ENCODE data around the gene NEXMIF.
A peak's percentile ranks its signal among the peaks of the same experiment; 100 is the strongest.
"Not testable (repeated sequence)": the region's sequence is repeated elsewhere in the genome, so short reads cannot be mapped to it uniquely, and the experiment has no call there.

The NEXMIF gene

GRCh38 chrX:74865725-74866124 lies 59.5 kb downstream of the NEXMIF start:
- DNase-seq (no peak), ATAC-seq (replicated peaks) (no peak)
- Mint-ChIP-seq H3K4me3 (no peak overlapping the region), H3K9me3 (peaks cover 4 to 18% of the 10 kb centered on the region in 2 donors), H3K27ac (no peak overlapping the region), H3K36me3 (peaks cover 0 to 4% of the 10 kb centered on the region in 2 donors), H3K27me3 (no peaks in the 10 kb centered on the region), H3K4me1 (peaks cover 0 to 2% of the 10 kb centered on the region in 2 donors)

- Mint-ChIP-seq H3K27ac (no peak overlapping the region), H3K9me3 (peaks cover 21 to 43% of the 10 kb centered on the region in 2 donors), H3K4me1 (no peaks in the 10 kb centered on the region), H3K36me3 (peaks cover 3 to 4% of the 10 kb centered on the region in 2 donors), H3K27me3 (no peaks in the 10 kb centered on the region), H3K4me3 (no peak overlapping the region)
- DNase-seq: no peak
- ATAC-seq (replicated peaks): no peak
These were observed 72.0 kb downstream of the NEXMIF start for GRCh38 chrX:74853255-74853654.

GRCh38 chrX:74835566-74835965 lies 89.7 kb downstream of the NEXMIF start:
- H3K27ac Mint-ChIP-seq: no peak overlapping the region
- no peaks in the 10 kb centered on the region for H3K36me3 Mint-ChIP-seq
- H3K27me3 Mint-ChIP-seq: no peaks in the 10 kb centered on the region
- H3K4me3 Mint-ChIP-seq: no peak overlapping the region
- no peaks in the 10 kb centered on the region for H3K4me1 Mint-ChIP-seq
- ATAC-seq (replicated peaks): no peak
- DNase-seq: no peak
- peaks cover 2 to 3% of the 10 kb centered on the region in 2 donors for H3K9me3 Mint-ChIP-seq

GRCh38 chrX:74819797-74820196 lies 105.5 kb downstream of the NEXMIF start:
- H3K4me3 Mint-ChIP-seq; H3K4me1 Mint-ChIP-seq; DNase-seq; ATAC-seq (replicated peaks); H3K27me3 Mint-ChIP-seq; H3K36me3 Mint-ChIP-seq; H3K27ac Mint-ChIP-seq; H3K9me3 Mint-ChIP-seq: not testable (repeated sequence)

GRCh38 chrX:74814681-74815080 lies 110.6 kb downstream of the NEXMIF start:
- Mint-ChIP-seq H3K4me1 (no peaks in the 10 kb centered on the region), H3K36me3 (no peaks in the 10 kb centered on the region), H3K27ac (no peak overlapping the region), H3K4me3 (no peak overlapping the region), H3K9me3 (no peaks in the 10 kb centered on the region), H3K27me3 (no peaks in the 10 kb centered on the region)
- no peak for ATAC-seq (replicated peaks)
- DNase-seq: no peak

GRCh38 chrX:74804574-74804973 lies 120.7 kb downstream of the NEXMIF start:
- H3K27ac Mint-ChIP-seq: no peak overlapping the region
- peaks cover 0 to 4% of the 10 kb centered on the region in 2 donors for H3K27me3 Mint-ChIP-seq
- H3K4me1 Mint-ChIP-seq: peaks cover 2 to 5% of the 10 kb centered on the region in 2 donors
- DNase-seq (no peak), ATAC-seq (replicated peaks) (no peak)
- no peaks in the 10 kb centered on the region for H3K36me3 Mint-ChIP-seq
- H3K9me3 Mint-ChIP-seq: peaks cover 0 to 2% of the 10 kb centered on the region in 2 donors
- no peak overlapping the region for H3K4me3 Mint-ChIP-seq

- DNase-seq (no peak), ATAC-seq (replicated peaks) (no peak)
- Mint-ChIP-seq H3K36me3 (no peaks in the 10 kb centered on the region), H3K4me1 (peaks cover 2 to 6% of the 10 kb centered on the region in 2 donors), H3K27me3 (no peaks in the 10 kb centered on the region), H3K4me3 (no peak overlapping the region), H3K27ac (no peak overlapping the region), H3K9me3 (peaks cover 0 to 2% of the 10 kb centered on the region in 2 donors)
These were observed 125.2 kb downstream of the NEXMIF start for GRCh38 chrX:74800062-74800461.

GRCh38 chrX:74797338-74797887 lies 127.8 kb downstream of the NEXMIF start:
- Mint-ChIP-seq H3K27me3 (no peaks in the 10 kb centered on the region), H3K36me3 (no peaks in the 10 kb centered on the region), H3K4me3 (no peak overlapping the region), H3K27ac (no peak overlapping the region), H3K9me3 (peaks cover 0 to 2% of the 10 kb centered on the region in 2 donors), H3K4me1 (peaks cover 2 to 6% of the 10 kb centered on the region in 2 donors)
- DNase-seq: no peak
- ATAC-seq (replicated peaks): peak; percentile 51 to 52

- no peaks in the 10 kb centered on the region for H3K4me1 Mint-ChIP-seq
- ATAC-seq (replicated peaks) (no peak), DNase-seq (no peak)
- H3K9me3 Mint-ChIP-seq: no peaks in the 10 kb centered on the region
- no peaks in the 10 kb centered on the region for H3K27me3 Mint-ChIP-seq
- no peaks in the 10 kb centered on the region for H3K36me3 Mint-ChIP-seq
- H3K27ac Mint-ChIP-seq: no peak overlapping the region
- no peak overlapping the region for H3K4me3 Mint-ChIP-seq
These were observed 136.6 kb downstream of the NEXMIF start for GRCh38 chrX:74788545-74789086.

GRCh38 chrX:74784629-74785028 lies 140.6 kb downstream of the NEXMIF start:
- DNase-seq (no peak), ATAC-seq (replicated peaks) (no peak)
- Mint-ChIP-seq H3K27me3 (peaks cover 0 to 4% of the 10 kb centered on the region in 2 donors), H3K27ac (no peak overlapping the region), H3K9me3 (no peaks in the 10 kb centered on the region), H3K4me3 (no peak overlapping the region), H3K36me3 (no peaks in the 10 kb centered on the region), H3K4me1 (no peaks in the 10 kb centered on the region)

GRCh38 chrX:74781507-74782034 lies 143.7 kb downstream of the NEXMIF start:
- peaks cover 0 to 4% of the 10 kb centered on the region in 2 donors for H3K27me3 Mint-ChIP-seq
- no peaks in the 10 kb centered on the region for H3K9me3 Mint-ChIP-seq
- no peak overlapping the region for H3K27ac Mint-ChIP-seq
- no peak for ATAC-seq (replicated peaks)
- H3K4me3 Mint-ChIP-seq: no peak overlapping the region
- H3K36me3 Mint-ChIP-seq: no peaks in the 10 kb centered on the region
- no peaks in the 10 kb centered on the region for H3K4me1 Mint-ChIP-seq
- DNase-seq: no peak

- no peaks in the 10 kb centered on the region for H3K9me3 Mint-ChIP-seq
- no peak overlapping the region for H3K4me3 Mint-ChIP-seq
- DNase-seq: no peak
- H3K27ac Mint-ChIP-seq: no peak overlapping the region
- no peaks in the 10 kb centered on the region for H3K36me3 Mint-ChIP-seq
- no peak for ATAC-seq (replicated peaks)
- no peaks in the 10 kb centered on the region for H3K4me1 Mint-ChIP-seq
- H3K27me3 Mint-ChIP-seq: peaks cover 0 to 4% of the 10 kb centered on the region in 2 donors
These were observed 146.1 kb downstream of the NEXMIF start for GRCh38 chrX:74779175-74779574.

- H3K27me3 Mint-ChIP-seq: no peaks in the 10 kb centered on the region
These were observed 150.3 kb downstream of the NEXMIF start for GRCh38 chrX:74774988-74775387.

GRCh38 chrX:74736450-74736849 lies 188.8 kb downstream of the NEXMIF start:
- no peaks in the 10 kb centered on the region for H3K36me3 Mint-ChIP-seq
- ATAC-seq (replicated peaks) (no peak), DNase-seq (no peak)
- no peaks in the 10 kb centered on the region for H3K9me3 Mint-ChIP-seq
- H3K4me3 Mint-ChIP-seq: no peak overlapping the region
- H3K27me3 Mint-ChIP-seq: no peaks in the 10 kb centered on the region
- no peak overlapping the region for H3K27ac Mint-ChIP-seq
- H3K4me1 Mint-ChIP-seq: no peaks in the 10 kb centered on the region

More at GRCh38 chrX:74774988-74775387, 150.3 kb downstream of the NEXMIF start:
- H3K27ac Mint-ChIP-seq: no peak overlapping the region
- H3K36me3 Mint-ChIP-seq: no peaks in the 10 kb centered on the region
- DNase-seq: no peak
- no peak overlapping the region for H3K4me3 Mint-ChIP-seq
- H3K9me3 Mint-ChIP-seq: no peaks in the 10 kb centered on the region
- no peak for ATAC-seq (replicated peaks)
- no peaks in the 10 kb centered on the region for H3K4me1 Mint-ChIP-seq

- H3K36me3 Mint-ChIP-seq: no peaks in the 10 kb centered on the region
- peaks cover 0 to 15% of the 10 kb centered on the region in 2 donors for H3K27me3 Mint-ChIP-seq
- H3K4me1 Mint-ChIP-seq: no peaks in the 10 kb centered on the region
- no peaks in the 10 kb centered on the region for H3K9me3 Mint-ChIP-seq
- no peak overlapping the region for H3K4me3 Mint-ChIP-seq
- DNase-seq: no peak
- ATAC-seq (replicated peaks): no peak
- H3K27ac Mint-ChIP-seq: no peak overlapping the region
These were observed 220.0 kb downstream of the NEXMIF start for GRCh38 chrX:74705269-74705668.
